Measurements from ENCODE around the gene GALR2.
A peak's percentile ranks its signal among the peaks of the same experiment; 100 is the strongest.
"Not testable (repeated sequence)": the region's sequence is repeated elsewhere in the genome, so short reads cannot be mapped to it uniquely, and the experiment has no call there.

GALR2 gene

GRCh38 chr17:76050538-76051467 lies 23.8 kb upstream of the GALR2 start:
- DNase-seq = no peak

- DNase-seq = no peak
Measured at GRCh38 chr17:76051561-76051960, 23.0 kb upstream of the GALR2 start.

GRCh38 chr17:76053246-76054111 lies 21.1 kb upstream of the GALR2 start:
- DNase-seq = no peak

GRCh38 chr17:76054112-76054476 lies 20.5 kb upstream of the GALR2 start:
- no peak for DNase-seq

- DNase-seq = peak; percentile 20
Measured at GRCh38 chr17:76056882-76057281, 17.7 kb upstream of the GALR2 start.

- not testable (repeated sequence) for DNase-seq
Measured at GRCh38 chr17:76058264-76058663, 16.3 kb upstream of the GALR2 start.

GRCh38 chr17:76063875-76064546 lies 10.6 kb upstream of the GALR2 start:
- DNase-seq = no peak

GRCh38 chr17:76065775-76066174 lies 8.8 kb upstream of the GALR2 start:
- no peak for DNase-seq

GRCh38 chr17:76071531-76072147 lies 2.9 kb upstream of the GALR2 start:
- no peak for DNase-seq

- DNase-seq = peak; percentile 98
Measured at GRCh38 chr17:76072148-76072858, 2.3 kb upstream of the GALR2 start, which contains the start of gene SRP68. SRP68 (minus strand) TSS chr17:76072517; CDS start chr17:76072491, 26 bp downstream.

GRCh38 chr17:76075364-76076145 lies 974 bp downstream of the GALR2 start:
- peak; percentile 83 for DNase-seq

GRCh38 chr17:76076146-76076764 lies 1.7 kb downstream of the GALR2 start:
- DNase-seq = peak; percentile 86

GRCh38 chr17:76076765-76077583 lies 2.4 kb downstream of the GALR2 start:
- peak; percentile 92 for DNase-seq

GRCh38 chr17:76077584-76078110 lies 3.1 kb downstream of the GALR2 start:
- DNase-seq = peak; percentile 85

- peak; percentile 64 for DNase-seq
Measured at GRCh38 chr17:76078370-76078769, 3.8 kb downstream of the GALR2 start.

GRCh38 chr17:76078860-76079534 lies 4.4 kb downstream of the GALR2 start, which contains the start of gene ZACN:
ZACN (plus strand) TSS chr17:76079182; CDS start chr17:76079265, 83 bp downstream.
- DNase-seq = peak; percentile 91

- no peak for DNase-seq
Measured at GRCh38 chr17:76079535-76079955, 5.0 kb downstream of the GALR2 start.

- DNase-seq = peak; percentile 58
Measured at GRCh38 chr17:76079956-76080767, 5.6 kb downstream of the GALR2 start.
